ENCODE measurements around the gene SMO. TPM values are rescaled to one million over a fixed set of nuclear protein-coding genes. Genes with fewer than 3 reads are reported as not detected.
A peak's percentile ranks its signal among the peaks of the same experiment; 100 is the strongest.

The SMO gene
- total and polyA plus RNA-seq, 7 donors = 0.60 to 18.6 (median 6.8) TPM

DNA sequence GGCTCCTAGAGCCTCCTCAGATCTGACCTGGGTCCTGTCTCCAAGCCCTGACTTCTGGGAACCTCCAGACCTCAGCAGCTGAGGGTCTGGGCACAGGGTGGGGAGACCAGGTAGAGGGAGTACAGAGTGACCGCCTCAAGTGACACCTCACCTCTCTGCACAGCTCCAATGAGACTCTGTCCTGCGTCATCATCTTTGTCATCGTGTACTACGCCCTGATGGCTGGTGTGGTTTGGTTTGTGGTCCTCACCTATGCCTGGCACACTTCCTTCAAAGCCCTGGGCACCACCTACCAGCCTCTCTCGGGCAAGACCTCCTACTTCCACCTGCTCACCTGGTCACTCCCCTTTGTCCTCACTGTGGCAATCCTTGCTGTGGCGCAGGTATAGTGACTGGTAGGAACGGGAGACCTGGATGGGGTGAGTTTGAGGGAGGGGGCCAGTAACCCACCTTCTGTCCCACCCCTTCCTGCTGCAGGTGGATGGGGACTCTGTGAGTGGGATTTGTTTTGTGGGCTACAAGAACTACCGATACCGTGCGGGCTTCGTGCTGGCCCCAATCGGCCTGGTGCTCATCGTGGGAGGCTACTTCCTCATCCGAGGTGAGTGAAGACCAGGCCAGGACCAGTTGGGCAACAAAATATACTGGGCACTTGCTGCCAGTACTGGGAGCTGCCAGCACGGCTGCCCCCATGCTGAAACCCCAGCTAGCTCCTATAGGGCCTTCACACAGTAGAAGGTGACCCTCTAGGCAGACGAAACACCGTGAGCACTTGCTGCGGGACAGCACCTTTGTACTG is 17.8 kb downstream of the SMO start:
- intact Hi-C loops (cut with DNase I) = no loop called here
- H3K27me3 ChIP-seq = no peaks in the 10 kb centered on the region
- H3K36me3 ChIP-seq = peaks cover 0 to 33% (median 2%) of the 10 kb centered on the region in 4 donors
- TF ChIP-seq, protein P1, sequence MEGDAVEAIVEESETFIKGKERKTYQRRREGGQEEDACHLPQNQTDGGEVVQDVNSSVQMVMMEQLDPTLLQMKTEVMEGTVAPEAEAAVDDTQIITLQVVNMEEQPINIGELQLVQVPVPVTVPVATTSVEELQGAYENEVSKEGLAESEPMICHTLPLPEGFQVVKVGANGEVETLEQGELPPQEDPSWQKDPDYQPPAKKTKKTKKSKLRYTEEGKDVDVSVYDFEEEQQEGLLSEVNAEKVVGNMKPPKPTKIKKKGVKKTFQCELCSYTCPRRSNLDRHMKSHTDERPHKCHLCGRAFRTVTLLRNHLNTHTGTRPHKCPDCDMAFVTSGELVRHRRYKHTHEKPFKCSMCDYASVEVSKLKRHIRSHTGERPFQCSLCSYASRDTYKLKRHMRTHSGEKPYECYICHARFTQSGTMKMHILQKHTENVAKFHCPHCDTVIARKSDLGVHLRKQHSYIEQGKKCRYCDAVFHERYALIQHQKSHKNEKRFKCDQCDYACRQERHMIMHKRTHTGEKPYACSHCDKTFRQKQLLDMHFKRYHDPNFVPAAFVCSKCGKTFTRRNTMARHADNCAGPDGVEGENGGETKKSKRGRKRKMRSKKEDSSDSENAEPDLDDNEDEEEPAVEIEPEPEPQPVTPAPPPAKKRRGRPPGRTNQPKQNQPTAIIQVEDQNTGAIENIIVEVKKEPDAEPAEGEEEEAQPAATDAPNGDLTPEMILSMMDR (IDR thresholded peaks at IDR 0.05) = no peak
- TF ChIP-seq EP300 (IDR thresholded peaks at IDR 0.05) = no peak
- no peak for TF ChIP-seq POLR2A (IDR thresholded peaks at IDR 0.05)
- TF ChIP-seq POLR2AphosphoS5 (IDR thresholded peaks at IDR 0.05) = no peak
- no peak overlapping the region for H3K27ac ChIP-seq
- peaks cover 0 to 5% (median 1%) of the 10 kb centered on the region in 4 donors for H3K4me1 ChIP-seq
- H3K9me3 ChIP-seq = no peaks in the 10 kb centered on the region
- 92 to 93% methylated on average over 18 of the region's 18 CpGs for WGBS, 2 donors
- peak; percentile 36 for DNase-seq
- no peak overlapping the region for H3K4me3 ChIP-seq

DNA sequence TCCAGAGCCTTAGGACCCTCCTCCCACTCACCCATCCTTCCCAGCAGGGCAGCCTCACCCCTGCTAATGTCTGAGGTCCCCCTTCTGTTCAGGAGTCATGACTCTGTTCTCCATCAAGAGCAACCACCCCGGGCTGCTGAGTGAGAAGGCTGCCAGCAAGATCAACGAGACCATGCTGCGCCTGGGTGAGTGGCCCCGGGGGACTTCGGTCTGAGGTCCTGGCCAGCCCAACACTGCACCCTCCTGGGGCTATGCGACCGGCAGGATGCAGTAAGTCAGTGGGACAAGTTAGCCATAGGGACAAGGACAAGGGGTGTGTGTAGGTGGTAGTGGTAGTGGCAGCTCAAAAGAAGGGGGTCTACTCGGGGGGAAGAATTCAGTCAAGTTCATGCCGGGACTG is 20.2 kb downstream of the SMO start:
- H3K4me1 ChIP-seq = peaks cover 0 to 5% (median 1%) of the 10 kb centered on the region in 4 donors
- no peak overlapping the region for H3K27ac ChIP-seq
- TF ChIP-seq POLR2AphosphoS5 (IDR thresholded peaks at IDR 0.05) = no peak
- TF ChIP-seq, protein P1 (IDR thresholded peaks at IDR 0.05) = no peak
- DNase-seq = no peak
- H3K27me3 ChIP-seq = no peaks in the 10 kb centered on the region
- H3K9me3 ChIP-seq = no peaks in the 10 kb centered on the region
- H3K36me3 ChIP-seq = peaks cover 0 to 49% (median 6%) of the 10 kb centered on the region in 4 donors
- 80 to 82% methylated on average over 9 of the region's 9 CpGs for WGBS, 2 donors
- intact Hi-C loops (cut with DNase I) = no loop called here
- H3K4me3 ChIP-seq = no peak overlapping the region

DNA sequence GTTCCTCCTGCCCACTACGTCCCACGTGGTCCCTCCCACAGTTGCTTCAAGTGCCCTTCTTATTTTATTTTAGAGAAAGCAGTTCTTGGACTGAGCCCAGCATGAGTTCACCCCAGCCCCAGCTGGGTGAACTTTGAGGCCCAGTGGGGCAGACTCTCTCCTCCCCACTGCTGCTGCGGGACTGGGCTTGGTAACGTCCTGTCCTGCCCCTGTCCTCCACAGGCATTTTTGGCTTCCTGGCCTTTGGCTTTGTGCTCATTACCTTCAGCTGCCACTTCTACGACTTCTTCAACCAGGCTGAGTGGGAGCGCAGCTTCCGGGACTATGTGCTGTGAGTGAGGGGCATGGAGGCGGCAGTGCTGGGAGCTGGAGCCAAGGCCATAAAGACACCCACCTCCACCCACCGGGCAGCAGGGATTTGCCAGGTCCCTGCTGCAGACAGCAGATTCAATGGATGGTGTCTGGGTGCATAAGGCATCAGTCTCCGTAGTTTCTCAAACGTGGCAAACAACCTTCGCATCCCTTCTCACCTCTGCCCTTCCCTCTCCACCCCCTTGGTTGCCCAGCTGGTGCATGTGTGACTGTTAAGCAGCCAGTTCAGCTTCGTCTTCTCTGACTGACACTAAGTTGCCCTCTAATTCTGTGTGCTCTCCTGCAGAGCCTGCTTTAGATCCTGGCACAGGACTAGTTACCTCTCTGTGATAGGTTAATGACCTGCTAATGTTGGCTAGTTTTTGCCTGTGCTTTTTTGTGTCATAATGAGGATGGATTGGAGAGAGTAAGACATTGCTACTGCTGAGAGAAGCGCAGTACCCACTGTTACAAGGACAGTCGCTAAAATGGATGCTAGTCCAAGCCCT is 20.9 kb downstream of the SMO start:
- no peak overlapping the region for H3K27ac ChIP-seq
- no peaks in the 10 kb centered on the region for H3K9me3 ChIP-seq
- TF ChIP-seq, protein P1 (IDR thresholded peaks at IDR 0.05) = no peak
- TF ChIP-seq POLR2A (IDR thresholded peaks at IDR 0.05) = no peak
- DNase-seq = no peak
- peaks cover 0 to 49% (median 6%) of the 10 kb centered on the region in 4 donors for H3K36me3 ChIP-seq
- intact Hi-C loops (cut with DNase I) = no loop called here
- no peak overlapping the region for H3K4me3 ChIP-seq
- 88 to 89% methylated on average over 15 of the region's 15 CpGs for WGBS, 2 donors
- no peaks in the 10 kb centered on the region for H3K27me3 ChIP-seq
- H3K4me1 ChIP-seq = peaks cover 0 to 5% (median 1%) of the 10 kb centered on the region in 4 donors

DNA sequence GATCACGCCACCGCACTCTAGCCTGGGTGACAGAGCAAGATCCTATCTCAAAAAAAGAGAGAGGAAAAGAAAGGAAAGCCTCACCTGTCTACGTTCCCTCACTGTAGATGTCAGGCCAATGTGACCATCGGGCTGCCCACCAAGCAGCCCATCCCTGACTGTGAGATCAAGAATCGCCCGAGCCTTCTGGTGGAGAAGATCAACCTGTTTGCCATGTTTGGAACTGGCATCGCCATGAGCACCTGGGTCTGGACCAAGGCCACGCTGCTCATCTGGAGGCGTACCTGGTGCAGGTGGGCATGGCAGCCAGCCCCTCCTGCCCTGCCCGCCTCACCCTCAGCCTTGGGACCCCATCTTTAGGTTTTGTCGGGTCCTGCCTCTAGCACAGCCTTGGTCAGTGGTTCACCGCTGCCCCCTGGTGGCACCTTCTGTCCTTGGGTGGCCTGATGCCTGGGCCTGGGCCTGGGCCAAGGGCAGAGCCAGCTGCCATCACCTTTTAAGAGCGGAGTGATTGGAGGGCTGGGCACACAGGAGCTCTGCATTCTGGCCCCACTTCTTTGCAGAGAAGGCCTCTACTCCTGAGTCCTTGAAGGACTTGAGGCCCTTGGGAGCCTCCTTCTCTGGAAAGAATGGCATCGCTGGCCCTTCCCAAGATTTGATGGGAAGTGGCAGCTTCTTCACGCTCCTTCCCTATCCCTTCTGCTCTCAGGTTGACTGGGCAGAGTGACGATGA is 22.0 kb downstream of the SMO start:
- WGBS, 2 donors = 52 to 74% methylated on average over 16 of the region's 16 CpGs
- no peak overlapping the region for H3K4me3 ChIP-seq
- intact Hi-C loops (cut with DNase I) = loop anchor here (1.0 kb wide), 1 partner anchor 46 kb away; no protein-coding TSS in a partner anchor
- H3K27ac ChIP-seq = no peak overlapping the region
- peaks cover 0 to 5% (median 1%) of the 10 kb centered on the region in 4 donors for H3K4me1 ChIP-seq
- peaks cover 0 to 49% (median 6%) of the 10 kb centered on the region in 4 donors for H3K36me3 ChIP-seq
- TF ChIP-seq POLR2A (IDR thresholded peaks at IDR 0.05) (no peak), POLR2AphosphoS5 (IDR thresholded peaks at IDR 0.05) (peak in 2 of 4 donors; percentile 38 to 40)
- TF ChIP-seq, protein P1 (IDR thresholded peaks at IDR 0.05) = peak; percentile 73 to 91 (median 82)
- peak; percentile 88 for DNase-seq
- no peaks in the 10 kb centered on the region for H3K27me3 ChIP-seq
- H3K9me3 ChIP-seq = no peaks in the 10 kb centered on the region
